HG02970 (cell line): ENCODE measurements around the gene SMARCA2.

Experiments used
- ATAC-seq: cut with Tn5 transposase; IDR thresholded peaks from one replicate; pipeline ENCODE4 v1.9.1; 2021; ENCODE audit warnings: mild to moderate bottlenecking, moderate library complexity, moderate number of reproducible peaks; ENCODE audit not compliant: unreplicated experiment, low FRiP score

Gene SMARCA2

DNA sequence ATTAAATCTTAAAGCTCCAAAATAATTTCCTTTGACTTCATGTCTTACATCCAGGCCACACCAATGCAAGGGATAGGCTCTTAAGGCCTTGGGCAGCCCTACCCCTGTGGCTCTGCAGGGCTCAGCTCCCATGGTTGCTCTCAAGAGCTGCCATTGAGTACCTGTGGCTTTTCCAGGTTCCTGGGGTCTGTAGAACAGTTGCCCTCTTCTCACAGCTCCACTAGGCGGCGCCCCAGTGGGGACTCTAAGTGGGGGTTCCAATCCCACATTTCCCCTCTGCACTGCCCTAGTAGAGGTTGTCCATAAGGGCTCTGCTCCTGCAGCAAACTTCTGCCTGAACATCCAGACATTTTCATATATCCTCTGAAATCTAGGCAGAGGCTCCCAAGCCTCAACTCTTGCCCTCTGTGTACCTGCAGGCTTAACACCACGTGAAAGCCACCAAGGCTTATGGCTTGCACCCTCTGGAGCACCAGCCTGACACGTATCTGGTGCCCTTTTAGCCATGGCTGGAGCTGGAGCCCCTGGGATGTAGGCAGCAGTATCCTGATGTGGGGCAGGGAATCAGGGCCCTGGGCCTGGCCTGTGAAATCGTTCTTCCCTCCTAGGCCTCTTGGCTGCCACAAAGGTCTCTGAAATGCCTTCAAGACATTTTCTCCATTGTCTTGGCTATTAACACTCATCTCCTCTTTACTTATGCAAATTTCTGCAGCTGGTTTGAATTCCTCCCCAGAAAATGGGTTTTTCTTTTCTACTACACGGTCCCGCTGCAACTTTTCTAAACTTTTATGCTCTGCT, 185.1 kb downstream of the SMARCA2 start:
- no peak for ATAC-seq

- no peak for ATAC-seq
Observed at GRCh38 chr9:2208465-2208864, 193.3 kb downstream of the SMARCA2 start.

- no peak for ATAC-seq
Observed at GRCh38 chr9:2208991-2209390, 193.8 kb downstream of the SMARCA2 start.

GRCh38 chr9:2209400-2209799, 194.3 kb downstream of the SMARCA2 start:
- no peak for ATAC-seq

- ATAC-seq: no peak
Observed at GRCh38 chr9:2210201-2210600, 195.1 kb downstream of the SMARCA2 start.

- ATAC-seq: no peak
Observed at GRCh38 chr9:2213830-2214468, 198.8 kb downstream of the SMARCA2 start.

DNA sequence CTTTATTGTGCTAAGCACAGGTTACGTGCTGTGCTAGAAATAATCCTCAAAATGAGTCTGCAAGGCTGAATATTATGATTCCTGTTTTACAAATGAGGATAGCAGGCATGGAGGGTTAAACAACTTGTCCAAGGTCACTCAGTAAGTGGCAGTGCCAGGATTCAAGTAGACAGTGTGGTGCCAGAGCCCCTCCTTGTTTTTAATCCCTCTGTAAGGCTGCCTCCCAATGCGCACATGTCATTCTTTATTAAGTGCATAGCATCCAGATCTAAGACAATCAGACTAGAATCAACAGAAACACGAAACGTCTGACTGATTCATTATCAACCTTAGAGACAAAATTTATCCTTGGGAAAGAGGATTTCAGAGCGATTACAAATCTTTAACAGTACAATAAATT, 199.6 kb downstream of the SMARCA2 start:
- ATAC-seq: no peak

GRCh38 chr9:2215921-2216441, 200.8 kb downstream of the SMARCA2 start:
- no peak for ATAC-seq

DNA sequence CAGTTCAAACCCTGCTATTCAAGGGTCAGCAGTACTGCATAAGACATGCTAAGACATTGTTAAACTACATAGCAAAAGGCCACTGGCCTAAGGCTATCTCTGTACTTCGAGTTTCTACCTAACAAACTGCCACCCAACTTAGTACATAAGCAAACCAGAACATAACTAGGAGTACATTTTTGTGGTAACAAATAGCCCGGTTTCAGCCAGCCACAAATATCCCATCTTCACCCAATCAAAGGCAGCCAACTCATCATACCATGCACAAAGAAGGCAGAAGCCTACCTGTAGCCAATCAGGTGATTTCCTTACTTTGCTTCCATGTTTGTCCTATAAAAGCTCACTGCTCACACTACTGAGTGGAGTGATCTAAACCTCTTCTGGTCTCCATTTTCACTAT, 201.4 kb downstream of the SMARCA2 start:
- ATAC-seq: no peak

GRCh38 chr9:2217540-2217939, 202.4 kb downstream of the SMARCA2 start:
- ATAC-seq: no peak

DNA sequence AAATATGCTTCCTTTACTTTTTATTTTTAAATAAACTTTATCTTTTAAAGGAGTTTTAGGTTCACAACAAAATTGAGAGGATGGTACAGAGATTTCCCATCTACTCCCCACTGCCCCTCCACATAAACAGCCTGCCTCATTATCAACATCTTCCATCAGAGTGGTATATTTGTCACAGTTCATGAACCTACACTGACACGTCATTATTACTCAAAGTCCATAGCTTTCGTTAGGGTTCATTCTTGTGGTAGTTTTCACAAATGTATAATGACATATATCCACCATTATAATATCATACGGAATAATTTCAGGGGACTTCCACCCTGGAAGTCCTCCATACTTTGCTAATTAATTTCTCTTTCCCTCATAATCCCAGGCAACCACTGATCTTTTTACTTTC, 204.9 kb downstream of the SMARCA2 start:
- no peak for ATAC-seq

DNA sequence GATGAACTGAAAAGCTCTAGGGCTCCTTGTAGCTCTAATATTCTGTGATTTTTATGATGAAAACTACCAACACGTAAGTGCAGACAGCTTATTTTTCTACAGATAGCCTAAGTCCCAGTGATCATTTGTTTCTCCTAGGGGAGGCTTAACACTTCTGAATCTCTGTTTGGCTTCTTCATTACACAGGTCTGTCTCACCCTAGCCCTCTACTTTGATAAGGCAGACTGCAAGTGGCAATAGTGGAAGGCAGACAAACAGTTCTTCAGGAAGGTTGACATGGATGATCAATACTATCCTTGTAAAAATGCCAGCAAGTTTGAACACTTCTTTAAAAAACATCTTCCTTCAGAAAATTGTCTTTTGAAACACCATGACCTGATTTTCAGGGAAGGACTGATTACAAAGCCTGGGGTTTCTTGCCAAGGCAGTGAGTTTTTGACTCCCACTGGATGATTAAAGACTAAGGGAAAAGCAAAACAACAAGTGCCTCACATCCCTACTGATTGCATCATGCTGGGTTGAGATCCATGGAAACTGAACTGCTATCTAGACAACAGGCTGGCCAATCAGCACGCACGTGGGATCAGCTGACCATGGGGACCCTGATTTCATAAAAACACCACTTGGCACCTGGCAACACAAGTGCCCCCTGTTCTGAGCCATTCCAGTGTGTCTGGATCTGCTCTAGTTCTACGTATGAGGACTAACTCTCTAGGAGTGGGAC, 212.2 kb downstream of the SMARCA2 start:
- no peak for ATAC-seq

GRCh38 chr9:2228132-2228531, 213.0 kb downstream of the SMARCA2 start:
- ATAC-seq: no peak

GRCh38 chr9:2228641-2229040, 213.5 kb downstream of the SMARCA2 start:
- ATAC-seq: no peak

DNA sequence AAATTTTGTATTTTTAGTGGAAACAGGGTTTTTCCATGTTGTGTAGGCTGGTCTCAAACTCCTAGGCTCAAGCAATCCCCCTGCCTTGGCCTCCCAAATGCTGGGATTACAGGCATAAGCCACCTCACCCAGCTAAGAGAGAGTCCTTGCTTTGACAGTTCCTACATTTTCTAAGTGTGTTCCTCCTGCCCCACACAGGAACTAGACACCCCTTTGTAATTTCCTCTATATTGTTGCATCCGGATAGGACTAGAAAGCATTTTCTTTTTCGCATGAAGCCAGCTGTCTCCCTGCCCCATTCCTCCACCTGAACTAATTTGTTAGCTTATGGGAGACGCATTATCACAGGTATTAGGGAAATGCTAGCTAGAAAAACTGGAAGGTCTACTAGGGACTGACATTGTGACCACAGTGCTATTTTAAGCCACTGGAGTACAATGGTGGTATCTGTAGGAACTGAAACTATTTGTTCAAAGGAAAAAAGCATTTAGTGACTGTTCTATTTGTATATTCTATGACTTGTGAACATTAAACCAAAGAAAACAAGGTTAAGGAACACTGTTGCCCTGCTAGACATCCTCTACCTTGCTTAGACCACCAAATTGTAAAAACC, 214.1 kb downstream of the SMARCA2 start:
- ATAC-seq: peak; percentile 70

- ATAC-seq: no peak
Observed at GRCh38 chr9:2230362-2230761, 215.2 kb downstream of the SMARCA2 start.

- ATAC-seq: no peak
Observed at GRCh38 chr9:2231101-2231500, 216.0 kb downstream of the SMARCA2 start.

DNA sequence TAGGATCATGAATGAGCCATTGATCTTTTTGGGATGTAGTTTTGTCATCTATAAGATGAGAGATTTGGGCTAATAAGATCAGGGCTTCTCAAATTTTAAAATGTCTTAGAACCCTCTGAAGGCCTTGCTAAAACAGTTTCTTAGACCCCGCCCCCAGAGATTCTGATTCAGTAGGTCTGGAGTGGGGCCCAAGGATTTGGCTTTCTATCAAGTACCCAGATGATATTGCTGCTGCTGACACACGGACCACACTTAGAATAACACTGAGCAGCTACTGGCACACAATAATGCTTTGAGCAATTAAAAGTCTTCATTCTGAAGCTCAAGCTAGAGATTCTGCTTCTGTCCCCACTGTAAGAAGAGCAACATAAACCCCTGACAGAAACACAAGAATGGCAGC, 216.7 kb downstream of the SMARCA2 start:
- no peak for ATAC-seq

DNA sequence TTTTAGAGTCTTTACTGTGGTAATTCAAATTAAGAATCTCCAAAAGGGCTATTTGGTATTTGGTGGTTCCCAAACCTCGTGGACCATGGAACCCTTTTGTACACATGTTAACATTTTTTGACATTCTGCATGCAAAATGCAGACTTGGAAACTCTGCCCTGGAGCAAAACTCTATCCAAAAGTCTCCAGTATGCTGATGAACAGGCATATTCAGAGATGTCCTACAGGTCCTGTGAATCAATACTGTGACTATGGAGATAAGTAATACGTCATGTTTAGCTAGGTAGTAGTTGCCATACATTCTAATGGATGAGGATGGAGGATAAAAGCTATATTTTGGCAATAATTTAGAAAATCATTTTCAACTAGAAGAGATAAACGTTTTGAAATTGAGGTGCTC, 218.1 kb downstream of the SMARCA2 start:
- no peak for ATAC-seq

- no peak for ATAC-seq
Observed at GRCh38 chr9:2234371-2234893, 219.3 kb downstream of the SMARCA2 start.

DNA sequence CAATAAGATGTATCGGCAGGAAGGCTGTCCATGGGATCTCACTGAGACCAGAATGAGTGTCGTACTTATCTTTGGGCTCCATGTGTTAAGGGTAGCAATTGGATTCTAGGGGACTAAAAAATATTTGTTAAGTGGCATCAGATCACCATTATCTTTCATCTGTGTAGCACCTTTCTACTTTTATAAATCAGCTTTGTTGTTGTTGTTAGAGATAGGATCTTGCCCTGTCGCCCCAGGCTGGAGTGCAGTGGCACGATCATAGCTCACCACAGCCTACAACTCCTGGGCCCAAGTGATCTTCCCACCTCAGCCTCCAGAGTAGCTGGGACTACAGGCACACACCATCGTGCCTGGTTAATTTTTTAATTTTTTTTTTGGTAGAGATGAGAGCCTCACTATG, 220.5 kb downstream of the SMARCA2 start:
- no peak for ATAC-seq
